Left lobe of liver (tissue), 2 donors: ENCODE data around the gene KCNH8. TPM values are rescaled to one million over a fixed set of nuclear protein-coding genes. Genes with fewer than 3 reads are reported as not detected.

ENCODE experiments used
- ATAC-seq: fragments of 200-7000 bp; cut with Tn5 transposase; one replicate; pipeline ENCODE4 v1.9.1; 2020; ENCODE audit warnings: mild to moderate bottlenecking, moderate library complexity
- DNase-seq: peaks from one replicate; pipeline ENCODE4 v3.0.0-alpha.2; 2020; ENCODE audit warnings: low spot score
- total RNA-seq: library from RNA; stranded (reverse); gene quantifications from one replicate; pipeline ENCODE4 v1.2.1, GENCODE V29; 2021
- donor health status: DM: no; HTN: no; CAD: no; lungs with moderate emphysema.
- donor health status: DM: no; HTN: yes; CAD: no.

Gene KCNH8
- total RNA-seq, 1 donor from 2014 or later, result not detected

DNA sequence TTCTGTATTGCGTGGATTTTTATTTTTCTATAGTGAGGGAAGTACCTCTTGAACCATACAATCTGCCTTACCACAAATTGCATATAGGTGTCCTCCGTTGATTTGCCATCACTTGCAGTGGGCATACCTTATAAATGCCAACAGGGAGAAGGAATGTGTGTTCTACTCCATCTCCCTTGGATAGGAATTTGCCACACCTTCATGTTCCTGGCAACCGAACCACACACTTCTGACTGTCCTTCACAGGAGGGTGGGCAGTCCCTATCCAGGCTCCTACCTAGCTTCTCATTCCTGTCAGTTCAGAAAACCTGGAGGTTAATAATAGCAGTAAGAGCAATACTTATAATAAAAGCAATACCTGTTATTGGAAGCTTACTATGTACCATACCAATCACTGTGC is 428.0 kb downstream of the KCNH8 start:
- DNase-seq (no peak), ATAC-seq (no peak)
